Natural killer cell (primary cell): ENCODE results near the gene MAD1L1. TPM values are rescaled to one million over a fixed set of nuclear protein-coding genes. Genes with fewer than 3 reads are reported as not detected.
"Not testable (repeated sequence)": the region's sequence is repeated elsewhere in the genome, so short reads cannot be mapped to it uniquely, and the experiment has no call there.

Source experiments
- ATAC-seq, 3 donors: fragments of 150-1000 bp in 2 of 3; fragments of 200-7000 bp in 1 of 3; cut with Tn5 transposase; 1 replicate in 1 of 3; 2 replicates in 2 of 3; pipeline ENCODE4 v1.10.0; 2021; ENCODE audit warnings: mild to moderate bottlenecking in 2 of 3, moderate library complexity in 2 of 3
- DNase-seq, 2 donors: peaks; one replicate each; pipeline versions ENCODE4 v3.0.0 to v3.0.0-alpha.2; 2013 to 2021; ENCODE audit warnings: mixed read lengths in 1 of 2
- H3K27ac ChIP-seq: one replicate; pipeline ENCODE4 v1.5.1; 2013; ENCODE audit warnings: mild to moderate bottlenecking, low read length
- H3K27me3 ChIP-seq: one replicate; pipeline ENCODE4 v1.6.1; 2013; ENCODE audit warnings: low read length; ENCODE audit not compliant: control insufficient read depth, insufficient read depth
- H3K36me3 ChIP-seq: one replicate; pipeline ENCODE4 v1.6.1; 2013; ENCODE audit warnings: low read length; ENCODE audit not compliant: control insufficient read depth, insufficient read depth
- H3K4me1 ChIP-seq: one replicate; pipeline ENCODE4 v1.6.1; 2013; ENCODE audit warnings: low read length; ENCODE audit not compliant: control insufficient read depth, insufficient read depth
- H3K4me3 ChIP-seq: one replicate; pipeline ENCODE4 v1.5.1; 2013; ENCODE audit warnings: low read length
- H3K9me3 ChIP-seq: one replicate; pipeline ENCODE4 v1.6.1; 2013; ENCODE audit warnings: low read length; ENCODE audit not compliant: control insufficient read depth, insufficient read depth
- H3K27ac Mint-ChIP-seq, 2 donors: one replicate each; pipeline ENCODE4 v1.8.0; 2022; ENCODE audit warnings: mild to moderate bottlenecking in 2 of 2, mixed read lengths in 2 of 2, moderate library complexity in 1 of 2
- H3K27me3 Mint-ChIP-seq, 2 donors: one replicate each; pipeline ENCODE4 v1.8.0; 2022; ENCODE audit warnings: low read depth in 2 of 2, mixed read lengths in 2 of 2
- H3K36me3 Mint-ChIP-seq: one replicate; pipeline ENCODE4 v1.8.0; 2022; ENCODE audit warnings: mixed read lengths
- H3K4me1 Mint-ChIP-seq, 2 donors: one replicate each; pipeline ENCODE4 v1.8.0; 2022; ENCODE audit warnings: mixed read lengths in 2 of 2
- H3K4me3 Mint-ChIP-seq: one replicate; pipeline ENCODE4 v1.8.0; 2022; ENCODE audit warnings: mild to moderate bottlenecking, moderate library complexity, mixed read lengths
- H3K9me3 Mint-ChIP-seq, 2 donors: one replicate each; pipeline ENCODE4 v1.8.0; 2022; ENCODE audit warnings: mixed read lengths in 2 of 2
- CTCF ChIP-seq: fragments of 200-600 bp; IDR thresholded peaks from one replicate; pipeline ENCODE4 v1.8.0; 2022; ENCODE audit warnings: antibody characterized with exemption
- WGBS: methylation state at CpG from one replicate; pipeline ENCODE4 v1.1.7; 2013; ENCODE audit warnings: missing lambda C conversion rate; ENCODE audit not compliant: insufficient coverage; 5-methylcytosine and 5-hydroxymethylcytosine counted together
- intact Hi-C: fragments of 100-400 bp; cut with micrococcal nuclease; formaldehyde crosslinking; loops from one replicate; pipeline ENCODE4 v1.14.2; 2022
- total RNA-seq, 4 donors: library from RNA; stranded (reverse); fragments of 120-200 nt in 1 of 4; gene quantifications; one replicate each; pipeline versions ENCODE4 v1.2.3 to v1.2.4, GENCODE V29; 2013 to 2022

MAD1L1 gene
- total RNA-seq, 3 donors from 2014 or later (not counting 1 experiment from before 2014, with no cell fraction given) = 53.6 to 81.2 (median 77.4) TPM

DNA sequence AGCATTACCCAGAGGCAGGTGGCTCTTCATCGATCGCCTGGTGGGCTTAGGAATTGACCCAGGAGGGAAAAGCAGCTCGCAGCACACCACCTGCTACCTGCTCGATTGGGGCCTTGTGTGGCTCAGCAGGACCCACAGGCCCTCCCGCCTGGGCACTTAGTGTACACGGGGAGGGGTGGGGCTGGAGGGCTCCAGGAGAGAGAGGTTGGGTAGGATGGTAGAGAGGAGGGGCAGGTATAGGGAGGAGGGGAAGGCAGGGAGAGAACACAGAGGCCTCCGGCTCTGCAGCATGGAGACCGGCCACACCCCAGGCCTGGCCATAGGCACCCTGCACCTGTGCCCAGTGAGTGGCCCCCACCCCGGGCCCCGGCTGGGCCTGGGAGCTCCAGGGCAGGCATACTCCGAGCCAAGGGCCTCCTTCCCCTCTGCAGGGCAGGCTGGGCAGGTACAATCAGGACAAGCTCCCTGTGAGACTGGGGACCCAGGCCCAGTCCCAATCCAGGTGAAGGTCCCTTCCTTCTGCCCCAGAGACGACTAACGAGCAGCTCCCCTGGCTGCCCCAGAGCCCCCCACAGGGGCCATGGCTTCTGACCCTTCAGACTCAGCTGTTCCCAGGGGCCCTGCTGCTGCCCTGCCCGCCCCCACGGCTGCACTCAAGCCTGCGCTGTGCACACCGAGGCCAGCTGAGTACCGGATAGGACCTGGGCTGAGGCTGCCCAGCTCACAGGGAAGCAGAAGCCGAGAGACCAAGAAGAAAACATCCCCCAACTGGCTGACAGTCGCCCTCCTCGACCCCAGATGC is 358.0 kb downstream of the MAD1L1 start:
- H3K27me3 ChIP-seq, H3K9me3 Mint-ChIP-seq, DNase-seq, H3K4me1 ChIP-seq, H3K36me3 ChIP-seq, H3K9me3 ChIP-seq, H3K4me3 Mint-ChIP-seq, intact Hi-C loops, H3K27me3 Mint-ChIP-seq, H3K27ac Mint-ChIP-seq, H3K4me3 ChIP-seq, H3K36me3 Mint-ChIP-seq, H3K27ac ChIP-seq: not testable (repeated sequence)
- WGBS = 95% methylated on average over 13 of the region's 21 CpGs
- ATAC-seq = peak in 1 of 3 donors; percentile 5
- H3K4me1 Mint-ChIP-seq = peaks cover 5 to 21% of the 10 kb centered on the region in 2 donors

- no peak overlapping the region for H3K27ac ChIP-seq
- intact Hi-C loops = no loop called here
- H3K9me3 ChIP-seq = no peaks in the 10 kb centered on the region
- no peak for DNase-seq
- Mint-ChIP-seq H3K9me3 (peaks cover 2 to 4% of the 10 kb centered on the region in 2 donors), H3K27ac (no peak overlapping the region), H3K36me3 (no peaks in the 10 kb centered on the region), H3K4me3 (no peak overlapping the region), H3K27me3 (no peaks in the 10 kb centered on the region), H3K4me1 (peaks cover 5 to 25% of the 10 kb centered on the region in 2 donors)
- H3K36me3 ChIP-seq = no peaks in the 10 kb centered on the region
- no peak for ATAC-seq
- 96% methylated on average over 38 of the region's 38 CpGs for WGBS
- no peaks in the 10 kb centered on the region for H3K27me3 ChIP-seq
- H3K4me1 ChIP-seq = peaks cover 7% of the 10 kb centered on the region
- TF ChIP-seq CTCF = no peak
- H3K4me3 ChIP-seq = no peak overlapping the region
Observed at GRCh38 chr7:1873857-1874589, 358.7 kb downstream of the MAD1L1 start.

GRCh38 chr7:1873421-1873820 is 359.3 kb downstream of the MAD1L1 start:
- DNase-seq (no peak), ATAC-seq (no peak)
- intact Hi-C loops = no loop called here
- H3K27ac Mint-ChIP-seq = no peak overlapping the region
- Histone ChIP-seq H3K4me1 (peaks cover 7% of the 10 kb centered on the region), H3K27me3 (no peaks in the 10 kb centered on the region), H3K4me3 (no peak overlapping the region), H3K27ac (no peak overlapping the region), H3K36me3 (no peaks in the 10 kb centered on the region), H3K9me3 (no peaks in the 10 kb centered on the region)
- H3K27me3 Mint-ChIP-seq = no peaks in the 10 kb centered on the region
- H3K36me3 Mint-ChIP-seq = no peaks in the 10 kb centered on the region
- peaks cover 2 to 4% of the 10 kb centered on the region in 2 donors for H3K9me3 Mint-ChIP-seq
- H3K4me1 Mint-ChIP-seq = peaks cover 5 to 25% of the 10 kb centered on the region in 2 donors
- no peak overlapping the region for H3K4me3 Mint-ChIP-seq
- 98% methylated on average over 13 of the region's 13 CpGs for WGBS
- no peak for TF ChIP-seq CTCF

DNA sequence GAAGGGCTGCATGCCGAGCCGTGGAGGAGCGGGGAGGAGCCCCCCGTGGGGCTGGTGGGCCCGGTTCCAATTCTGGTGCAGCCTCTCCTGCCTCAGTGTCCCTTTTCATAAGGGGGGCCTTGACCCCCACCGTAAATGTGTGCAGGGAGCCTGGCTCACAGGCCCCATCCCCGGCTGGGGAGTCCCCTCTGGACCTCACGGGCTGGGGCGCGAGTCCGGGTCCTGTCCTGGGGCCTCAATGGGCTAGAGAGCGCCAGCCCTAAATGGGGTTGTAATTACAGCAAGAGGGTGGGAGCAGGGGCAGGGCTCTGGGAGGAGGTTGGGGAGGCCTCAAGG is 359.7 kb downstream of the MAD1L1 start:
- intact Hi-C loops = no loop called here
- Mint-ChIP-seq H3K36me3 (no peaks in the 10 kb centered on the region), H3K4me3 (no peak overlapping the region), H3K9me3 (peaks cover 2 to 4% of the 10 kb centered on the region in 2 donors), H3K27me3 (no peaks in the 10 kb centered on the region), H3K4me1 (peaks cover 5 to 25% of the 10 kb centered on the region in 2 donors), H3K27ac (no peak overlapping the region)
- H3K4me1 ChIP-seq = peaks cover 7% of the 10 kb centered on the region
- no peak overlapping the region for H3K27ac ChIP-seq
- whole genome bisulfite sequencing = 96% methylated on average over 12 of the region's 12 CpGs
- ATAC-seq (no peak), DNase-seq (no peak)
- no peak for TF ChIP-seq CTCF
- H3K36me3 ChIP-seq = no peaks in the 10 kb centered on the region
- no peaks in the 10 kb centered on the region for H3K9me3 ChIP-seq
- no peak overlapping the region for H3K4me3 ChIP-seq
- no peaks in the 10 kb centered on the region for H3K27me3 ChIP-seq
